Jurkat, Clone E6-1 (cell line): ENCODE data around the gene RPL11.
"Not testable (repeated sequence)": the region's sequence is repeated elsewhere in the genome, so short reads cannot be mapped to it uniquely, and the experiment has no call there.

ENCODE experiments used
- DNase-seq: peaks from one replicate; pipeline ENCODE4 v3.0.0-alpha.2; 2011; ENCODE audit warnings: low read depth, low spot score
- H3K4me3 ChIP-seq: 2 replicates; pipeline ENCODE4 v1.5.1; 2011; ENCODE audit warnings: mild to moderate bottlenecking, low read length, control low read depth, moderate library complexity

Gene RPL11

DNA sequence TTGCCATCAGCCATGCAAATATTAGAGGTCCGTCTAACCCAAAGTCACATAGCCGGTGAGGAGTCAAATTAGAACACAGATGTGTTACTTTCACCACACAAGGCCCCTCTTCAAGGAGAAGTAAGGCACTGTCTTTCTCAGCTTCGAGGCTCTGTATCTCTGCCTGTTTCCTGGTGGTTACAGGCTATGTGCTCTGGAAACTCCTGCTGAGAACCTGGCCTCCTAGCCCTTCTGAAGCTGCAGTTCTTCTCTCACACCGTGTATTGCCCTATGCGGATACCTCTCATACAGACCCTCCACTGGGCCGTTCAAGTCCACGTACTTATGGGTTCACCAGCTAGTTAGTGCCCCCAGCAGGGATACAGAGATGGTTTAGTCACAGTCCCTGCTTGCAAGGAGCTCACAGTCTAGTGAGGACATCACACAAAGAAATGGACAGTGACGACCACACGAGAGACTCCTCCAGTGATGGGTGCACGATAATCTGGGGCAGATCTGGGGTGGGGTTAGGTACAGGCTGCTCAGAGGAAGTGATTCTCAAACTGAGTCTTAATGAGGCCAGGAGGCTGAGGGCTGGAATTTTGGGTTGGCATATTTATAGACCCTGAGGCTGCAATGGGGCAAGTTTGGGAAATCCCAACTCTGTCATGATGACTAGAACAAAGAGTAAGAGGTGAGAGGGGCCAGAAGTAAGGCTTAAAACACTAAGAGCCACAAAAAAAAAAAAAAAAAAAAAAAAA, 28.8 kb downstream of the RPL11 start:
- no peak overlapping the region for H3K4me3 ChIP-seq
- no peak for DNase-seq

DNA sequence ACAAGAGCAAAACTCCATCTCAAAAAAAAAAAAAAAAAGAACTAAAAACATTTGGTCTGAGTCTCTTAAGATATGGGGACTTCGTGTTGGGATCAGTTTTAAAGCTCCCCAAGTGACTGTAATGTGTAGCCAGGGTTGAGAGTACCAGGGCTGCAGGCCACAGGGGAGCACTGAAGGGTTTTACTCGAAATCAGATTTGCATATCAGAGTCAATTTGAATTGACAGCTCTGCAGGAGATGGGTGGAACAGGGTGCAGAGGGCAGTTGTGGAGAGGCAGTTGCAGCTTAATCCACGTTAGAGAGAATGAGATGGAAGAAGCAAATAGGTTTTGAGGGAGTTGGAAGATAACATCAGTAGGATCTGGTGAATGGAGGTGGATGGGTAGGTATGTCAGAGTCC, 31.0 kb downstream of the RPL11 start:
- no peak overlapping the region for H3K4me3 ChIP-seq
- no peak for DNase-seq

DNA sequence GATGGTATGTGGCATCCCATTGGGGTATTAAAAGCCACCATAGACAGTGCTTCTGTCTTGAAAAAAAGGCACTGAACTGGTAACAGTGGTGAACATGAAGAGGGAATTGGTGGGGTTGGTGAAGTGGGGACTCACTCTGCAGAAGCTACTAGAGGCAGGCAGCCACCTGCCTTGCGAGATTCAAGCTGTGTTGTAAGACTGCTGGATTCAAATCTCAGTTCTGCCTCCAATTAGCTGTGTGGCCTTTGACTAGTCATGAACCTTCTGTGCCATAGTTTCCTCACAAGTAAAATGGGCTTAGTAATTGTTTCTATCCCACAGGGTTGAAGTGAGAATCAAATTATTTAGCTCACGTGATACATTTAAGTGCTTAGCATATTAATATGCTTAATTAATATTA, 35.1 kb downstream of the RPL11 start:
- DNase-seq, result no peak
- H3K4me3 ChIP-seq, result no peak overlapping the region

DNA sequence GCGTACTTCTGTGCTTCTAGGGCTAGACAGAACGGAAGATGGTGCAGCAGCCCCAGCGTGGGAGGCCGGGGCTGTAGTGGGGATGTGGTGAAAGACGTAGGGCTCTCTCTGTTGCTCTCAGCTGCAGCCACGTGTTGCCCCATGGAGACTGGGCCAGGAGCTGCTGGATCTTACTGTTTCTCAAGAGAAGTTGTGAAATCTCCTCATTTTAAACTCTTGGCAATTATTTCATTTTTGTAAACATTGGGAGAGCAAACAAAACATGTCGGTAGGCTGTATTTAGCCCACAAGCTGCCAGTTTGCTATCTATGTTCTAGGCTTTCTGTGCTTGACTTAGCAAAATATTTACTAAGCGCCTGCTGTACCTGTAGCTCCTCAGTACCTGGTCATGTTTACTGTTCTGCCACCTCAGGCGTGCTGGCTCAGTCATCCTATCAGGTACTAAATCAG, 35.8 kb downstream of the RPL11 start:
- DNase-seq, result no peak

DNA sequence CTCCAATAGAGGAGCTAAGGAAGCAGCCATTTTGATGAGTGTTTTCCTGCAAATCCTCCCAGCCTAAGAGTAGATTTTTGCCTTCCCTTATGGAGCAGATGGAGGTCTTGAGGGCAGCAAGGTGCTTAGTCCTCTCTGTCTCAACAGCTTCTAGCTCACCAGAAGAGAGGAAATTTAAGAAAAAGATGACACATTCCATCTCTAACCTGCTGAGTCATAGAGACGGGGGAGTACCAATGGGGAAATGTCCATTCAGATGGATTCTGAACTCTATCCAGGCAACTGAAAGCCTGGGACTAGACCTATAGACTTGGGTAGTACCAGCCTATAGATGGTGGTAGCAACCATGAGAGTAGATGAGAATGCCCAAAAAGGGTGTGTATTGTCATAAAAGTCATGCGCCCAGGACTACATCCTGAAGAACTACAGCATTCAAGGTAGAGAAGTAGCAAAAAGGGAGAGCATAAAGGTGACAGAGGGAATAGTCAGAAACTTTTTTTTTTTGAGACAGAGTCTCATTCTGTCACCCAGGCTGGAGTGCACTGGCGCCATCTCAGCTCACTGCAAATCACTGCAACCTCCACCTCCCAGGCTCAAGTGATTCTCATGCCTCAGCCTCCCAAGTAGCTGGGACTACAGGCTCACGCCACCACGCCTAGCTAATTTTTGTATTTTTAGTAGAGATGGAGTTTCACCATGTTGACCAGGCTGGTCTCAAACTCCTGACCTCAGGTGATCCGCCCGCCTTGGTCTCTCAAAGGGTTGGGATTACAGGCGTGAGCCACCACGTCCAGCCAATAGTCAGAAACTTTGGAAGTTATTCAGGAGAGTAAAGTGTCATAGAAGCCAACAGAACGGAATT, 41.0 kb downstream of the RPL11 start:
- DNase-seq, result no peak
- H3K4me3 ChIP-seq, result no peak overlapping the region

More for the DNA sequence above, 35.8 kb downstream of the RPL11 start:
- H3K4me3 ChIP-seq, result no peak overlapping the region

DNA sequence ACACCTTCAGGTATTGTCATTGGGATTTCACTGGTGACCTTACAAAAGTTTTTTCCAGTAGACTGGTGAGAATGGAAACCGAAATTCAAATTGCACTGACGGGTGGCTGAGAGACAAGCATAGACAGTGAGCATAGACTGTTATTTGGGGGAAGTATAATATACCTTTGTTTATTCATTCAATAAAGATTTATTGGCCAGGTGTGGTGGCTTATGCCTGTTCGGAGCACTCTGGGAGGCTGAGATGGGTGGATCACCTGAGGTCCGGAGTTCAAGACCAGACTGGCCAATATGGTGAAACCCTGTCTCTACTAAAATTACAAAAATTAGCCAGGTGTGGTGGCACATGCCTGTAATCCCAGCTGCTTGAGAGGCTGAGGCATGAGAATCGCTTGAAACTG, 41.7 kb downstream of the RPL11 start:
- DNase-seq, result not testable (repeated sequence)

DNA sequence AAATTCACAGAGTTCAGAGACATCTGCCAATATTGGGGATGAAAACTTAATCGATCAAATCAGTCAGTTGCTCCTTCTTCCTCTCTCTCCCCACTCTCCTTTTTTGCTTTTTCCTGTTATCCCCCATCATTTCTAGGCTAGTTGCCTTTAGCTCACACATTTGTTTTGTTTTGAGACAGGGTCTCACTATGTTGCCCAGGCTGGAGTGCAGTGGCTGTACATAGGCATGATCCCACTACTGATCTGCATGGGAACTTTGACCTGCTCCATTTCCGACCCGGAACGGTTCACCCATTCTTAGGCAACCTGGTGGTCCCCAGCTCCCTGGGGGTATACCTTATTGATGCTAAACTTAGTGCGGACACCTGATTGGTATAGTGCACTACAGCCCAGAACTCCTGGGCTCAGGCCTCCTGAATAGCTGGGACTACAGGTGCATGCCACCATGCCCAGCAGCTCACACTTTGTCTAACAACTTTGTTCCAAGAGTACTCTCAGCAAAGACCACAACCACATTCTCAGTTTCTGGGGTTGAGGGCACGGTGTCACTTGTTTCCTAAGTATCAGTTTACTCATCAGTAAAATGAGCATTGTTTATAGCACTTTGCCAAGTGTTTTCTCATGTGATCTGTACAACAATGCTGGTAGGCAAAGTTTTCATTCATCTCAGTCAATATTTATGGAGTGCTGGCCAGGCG, 45.0 kb downstream of the RPL11 start:
- DNase-seq, result no peak
- H3K4me3 ChIP-seq, result no peak overlapping the region

More for the DNA sequence above, 41.7 kb downstream of the RPL11 start:
- not testable (repeated sequence) for H3K4me3 ChIP-seq

DNA sequence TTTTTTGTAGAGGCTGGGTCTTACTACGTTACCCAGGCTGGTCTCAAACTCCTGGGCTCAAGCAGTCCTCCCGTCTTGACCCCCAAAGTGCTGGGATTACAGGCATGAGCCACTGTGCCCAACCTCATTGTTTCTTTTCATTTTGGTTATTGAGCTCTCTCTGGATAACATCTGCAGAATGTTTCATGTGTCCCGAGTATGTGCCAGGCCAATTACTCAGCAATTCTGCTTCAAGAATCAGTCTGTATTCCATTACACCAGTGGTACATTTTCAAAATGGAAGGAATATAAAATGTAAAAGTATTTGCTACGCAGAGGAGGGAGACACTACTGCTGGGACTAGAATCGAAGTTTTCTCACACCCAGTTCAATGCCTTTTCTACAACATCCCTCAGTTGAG, 50.0 kb downstream of the RPL11 start:
- no peak for DNase-seq
- H3K4me3 ChIP-seq, result no peak overlapping the region

DNA sequence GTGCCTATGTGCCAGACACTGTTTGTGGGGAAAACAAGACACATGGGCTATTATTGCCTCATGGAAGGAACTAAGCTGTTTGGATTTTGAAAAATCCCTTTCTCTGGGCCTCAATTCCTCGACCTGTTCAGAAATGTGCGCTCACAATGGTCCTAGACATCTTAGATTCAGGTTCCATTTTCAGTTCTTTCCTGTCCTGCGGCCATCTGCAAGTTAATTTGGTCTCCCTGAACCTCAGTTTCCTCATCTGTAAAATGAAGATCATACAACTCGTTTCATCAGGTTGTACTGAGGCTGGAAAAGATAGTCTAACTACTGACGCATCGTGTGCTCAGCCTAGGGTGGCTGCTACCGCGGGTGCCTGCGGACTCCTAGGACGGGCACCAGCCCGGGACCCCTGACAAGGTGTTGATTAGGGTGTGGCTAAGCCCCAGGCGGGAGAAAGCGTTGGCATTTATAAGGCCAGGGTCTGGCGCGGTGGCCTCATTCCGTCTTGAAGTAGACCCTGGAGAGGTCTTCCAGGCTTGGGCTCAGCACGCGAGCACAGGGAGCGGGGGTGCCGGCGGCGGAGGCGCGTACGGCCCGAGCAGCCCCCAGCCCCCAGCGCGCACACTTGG, 51.2 kb downstream of the RPL11 start:
- no peak for DNase-seq
- peak overlapping the region; percentile 79 for H3K4me3 ChIP-seq

DNA sequence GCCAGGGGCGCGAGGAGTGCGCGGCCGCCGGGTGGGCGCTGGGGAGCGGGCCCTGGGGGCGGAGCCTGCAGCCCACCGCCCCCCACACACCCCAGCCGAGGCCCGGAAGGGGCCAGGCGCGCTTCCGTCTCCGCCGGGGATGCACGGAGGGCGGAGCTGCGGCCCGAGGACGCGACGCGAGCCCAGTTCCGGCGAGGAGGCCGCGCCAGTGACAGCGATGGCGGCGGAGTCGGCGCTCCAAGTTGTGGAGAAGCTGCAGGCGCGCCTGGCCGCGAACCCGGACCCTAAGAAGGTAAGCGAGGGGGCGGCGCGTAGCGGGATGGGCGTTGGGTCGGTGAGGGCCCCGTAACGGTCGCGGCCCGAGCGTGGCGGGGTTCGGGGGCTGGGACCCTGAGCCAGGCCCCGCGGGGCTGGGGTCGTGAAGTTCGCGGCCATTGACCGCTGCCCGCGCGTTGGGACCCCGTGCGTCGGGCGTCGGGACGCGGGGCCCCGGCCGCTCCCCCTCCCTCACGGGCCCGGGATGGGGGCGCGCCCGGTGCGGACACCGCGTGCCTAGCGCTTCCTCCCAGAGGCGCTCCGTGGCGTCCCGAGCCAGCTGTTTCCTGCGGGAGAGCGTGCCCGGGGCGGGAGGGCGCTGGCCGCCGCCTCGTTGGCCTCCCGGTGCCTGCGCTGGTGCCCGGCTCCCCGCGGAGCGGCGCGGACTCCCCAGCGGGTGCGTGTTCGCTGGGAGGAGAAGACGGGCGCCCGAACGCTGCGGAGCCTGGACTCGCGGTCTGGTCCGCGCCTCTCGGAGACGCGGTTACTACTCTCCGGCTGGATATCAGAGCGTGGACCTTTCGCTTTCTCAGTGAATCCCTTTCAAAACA, 51.9 kb downstream of the RPL11 start, which contains the start of gene ELOA:
Gene ELOA, plus strand, starts transcription at position 185 of the 866 bp plus-strand sequence. Its CDS starts 33 bp downstream, at position 218.
- DNase-seq, result peak; percentile 59
- peak within 1 kb of the TSS; percentile 79 for H3K4me3 ChIP-seq

DNA sequence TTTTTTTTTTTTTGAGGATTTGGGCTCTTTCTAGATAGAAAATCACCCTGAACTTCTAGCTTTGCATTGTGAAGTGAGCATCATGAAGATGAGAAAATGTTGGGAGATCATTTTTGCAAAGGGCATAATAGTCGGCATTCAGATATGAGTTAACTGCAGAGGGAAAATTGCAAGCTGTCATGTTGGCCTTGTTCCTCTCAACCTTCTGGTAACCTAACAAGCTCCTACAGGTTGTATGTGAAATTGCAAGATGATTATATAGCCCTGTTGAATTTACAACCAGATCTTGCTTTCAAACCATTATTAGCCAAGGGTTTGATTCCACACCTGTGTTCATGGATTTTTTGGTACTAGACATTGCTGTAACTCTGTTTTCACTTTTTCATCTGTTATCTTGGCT, 53.9 kb downstream of the RPL11 start:
- DNase-seq, result peak; percentile 71
- no peak overlapping the region for H3K4me3 ChIP-seq
